Endothelial cell of umbilical vein (primary cell): ENCODE data around the gene TTC39A.

Experiments
- CTCF ChIP-seq, 2 donors: IDR thresholded peaks; 1 replicate in 1 of 2; 2 replicates in 1 of 2; pipeline ENCODE4 v1.5.1; 2011; ENCODE audit warnings: low read length in 2 of 2, mild to moderate bottlenecking in 2 of 2, moderate library complexity in 2 of 2, control low read depth in 1 of 2, inconsistent platforms in 1 of 2, low read depth in 1 of 2; ENCODE audit not compliant: insufficient read depth in 1 of 2; ENCODE audit errors: extremely low read depth in 1 of 2
- GATA2 ChIP-seq: IDR thresholded peaks from 2 replicates; pipeline ENCODE4 v1.7.0; 2011; ENCODE audit warnings: low read depth, mild to moderate bottlenecking, moderate library complexity, mixed read lengths, low read length; ENCODE audit not compliant: insufficient read length, insufficient read depth
- POLR2A ChIP-seq: IDR thresholded peaks from 2 replicates; pipeline ENCODE4 v1.6.1; 2012; ENCODE audit warnings: low read depth, mild to moderate bottlenecking, control low read depth, low read length

DNA sequence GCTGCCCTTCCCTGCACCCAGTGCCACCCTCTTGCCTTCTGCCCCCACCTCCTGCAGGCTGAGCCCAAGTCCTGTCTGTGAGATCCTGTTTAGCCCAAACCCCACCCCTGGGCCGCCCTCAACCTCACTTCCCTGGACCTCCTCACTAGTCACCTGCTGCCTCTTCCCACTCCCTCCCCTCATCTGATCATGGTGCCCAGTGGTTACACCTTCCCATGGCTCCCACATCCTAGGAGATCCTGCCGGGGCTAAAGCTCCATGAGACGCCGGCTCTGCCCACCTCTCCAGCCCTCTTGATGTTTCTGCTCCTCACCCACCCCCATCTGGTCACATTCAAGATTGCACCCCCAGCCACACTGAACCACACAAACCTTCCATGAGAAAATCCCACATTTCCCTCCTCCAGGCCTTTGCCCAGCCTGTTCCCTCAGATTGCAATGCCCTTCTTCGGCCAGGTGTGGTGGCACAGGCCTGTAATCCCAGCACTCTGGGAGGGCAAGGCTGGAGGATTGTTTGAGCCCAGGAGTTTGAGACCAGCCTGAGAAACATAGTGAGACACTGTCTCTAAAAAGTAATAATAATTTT, 17.0 kb downstream of the TTC39A start:
- TF ChIP-seq CTCF (IDR thresholded peaks at IDR 0.05; ENCODE audit: extremely low read depth in 1 of 2, insufficient read depth in 1 of 2, low read depth in 1 of 2, low read length in 2 of 2) (peak; percentile 22), GATA2 (no peak), POLR2A (no peak)
